GM10266 (cell line): Measurements from ENCODE around the gene COBL.

ENCODE experiments used
- DNase-seq: peaks from one replicate; pipeline ENCODE4 v3.0.0; 2012; ENCODE audit errors: extremely low spot score
- CTCF ChIP-seq: IDR thresholded peaks from 2 replicates; pipeline ENCODE4 v1.5.1; 2012; ENCODE audit warnings: mild to moderate bottlenecking, low read depth; ENCODE audit not compliant: control insufficient read depth, insufficient read depth; ENCODE audit errors: missing control alignments

COBL gene

DNA sequence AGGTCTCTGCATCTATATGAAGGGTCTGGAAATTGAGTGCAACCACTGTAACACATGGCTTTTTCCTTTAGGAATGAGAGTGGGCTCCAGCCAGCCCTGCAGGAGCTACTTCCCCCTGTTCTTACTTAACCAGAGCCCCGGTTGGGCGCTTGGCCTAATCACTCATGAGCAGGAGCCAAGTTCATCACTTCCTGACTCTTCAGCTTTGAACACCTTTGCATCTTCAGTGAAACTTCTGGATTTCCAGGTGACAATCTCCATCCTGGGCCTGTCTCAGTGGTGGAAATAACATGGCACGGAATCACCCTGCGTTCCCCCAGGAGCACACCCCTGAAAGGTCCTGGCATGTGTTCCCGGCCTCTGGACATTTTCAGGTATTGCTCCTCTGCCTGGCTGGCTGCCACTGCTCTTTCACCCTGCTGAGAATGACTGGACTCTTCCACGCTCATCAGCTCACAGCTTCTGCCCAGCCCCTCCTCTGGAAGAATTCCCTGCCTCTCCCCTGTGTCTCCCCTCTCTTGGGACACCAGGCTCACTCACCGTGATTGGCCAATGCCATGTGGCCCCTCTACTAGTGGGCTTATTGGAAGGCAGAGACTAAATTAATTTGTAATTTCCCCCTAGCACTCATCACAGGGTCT lies 304.8 kb downstream of the COBL start:
- DNase-seq: no peak
- TF ChIP-seq CTCF: no peak

DNA sequence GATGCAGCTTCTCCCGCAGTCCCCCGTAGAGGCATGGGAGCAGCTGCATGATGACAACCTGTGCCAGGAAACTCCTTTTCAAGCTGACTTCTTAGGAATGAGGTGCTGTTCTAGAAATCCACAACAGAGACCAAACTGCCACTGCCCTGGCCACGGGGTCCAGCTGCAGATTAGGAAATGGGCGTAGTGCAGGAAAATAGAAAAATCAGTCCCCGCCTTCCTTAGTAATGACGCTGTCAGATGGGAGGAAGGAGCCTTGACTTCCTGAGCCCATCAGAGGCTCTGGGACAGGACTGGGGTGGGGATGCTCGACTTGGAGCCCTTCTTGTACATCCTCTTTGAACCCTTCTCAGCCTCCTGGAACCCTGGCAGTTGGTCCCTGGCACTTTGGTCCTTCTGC lies 306.1 kb downstream of the COBL start:
- no peak for DNase-seq
- TF ChIP-seq CTCF: no peak

- TF ChIP-seq CTCF: no peak
- DNase-seq: no peak
These were observed 306.7 kb downstream of the COBL start for GRCh38 chr7:51009716-51010496.

- no peak for TF ChIP-seq CTCF
- DNase-seq: no peak
These were observed 308.8 kb downstream of the COBL start for GRCh38 chr7:51007551-51008505.

- DNase-seq: no peak
- TF ChIP-seq CTCF: no peak
These were observed 309.9 kb downstream of the COBL start for GRCh38 chr7:51006483-51007235.

DNA sequence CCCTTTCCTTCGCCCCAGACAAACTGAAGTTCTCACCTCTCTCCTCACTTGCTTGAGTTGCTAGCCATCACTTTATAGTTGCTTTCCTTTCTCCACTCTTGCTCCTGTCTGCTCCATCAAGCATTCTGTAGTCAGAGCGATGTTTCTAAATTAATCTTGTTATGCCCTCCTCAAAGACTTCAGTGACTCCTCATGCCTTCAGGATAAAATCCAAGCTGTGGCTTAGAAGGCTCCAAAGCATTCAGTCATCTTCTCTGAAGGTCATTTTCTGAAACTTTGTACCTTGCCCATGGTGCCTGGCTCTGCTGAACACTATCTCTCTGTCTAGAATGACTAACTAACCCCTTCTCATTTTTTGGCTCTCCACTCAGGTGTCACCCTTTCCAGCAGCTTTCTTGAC lies 311.5 kb downstream of the COBL start:
- DNase-seq: no peak
- TF ChIP-seq CTCF: no peak
